ENCODE data around the gene ACBD6. TPM values are rescaled to one million over a fixed set of nuclear protein-coding genes. Genes with fewer than 3 reads are reported as not detected.

The ACBD6 gene
- total and polyA plus RNA-seq, 4 donors: 8.3 to 17.3 (median 14.0) TPM

- Histone ChIP-seq H3K9ac (ENCODE audit: low read depth in 1 of 2, low read length in 2 of 2) (no peak overlapping the region), H3K36me3 (ENCODE audit: control insufficient read depth in 4 of 4, insufficient read depth in 3 of 4, low read depth in 1 of 4, low read length in 3 of 4) (peaks cover 0 to 4% (median 0%) of the 10 kb centered on the region in 4 donors), H3K27ac (ENCODE audit: low read depth in 1 of 2, low read length in 2 of 2) (no peak overlapping the region), H3K9me3 (ENCODE audit: control insufficient read depth in 4 of 4, low read length in 3 of 4) (no peaks in the 10 kb centered on the region), H3K27me3 (ENCODE audit: control insufficient read depth in 4 of 4, insufficient read depth in 4 of 4, low read length in 3 of 4) (no peaks in the 10 kb centered on the region), H3K4me1 (ENCODE audit: control insufficient read depth in 4 of 4, insufficient read depth in 4 of 4, low read length in 3 of 4) (peaks cover 0 to 2% (median 0%) of the 10 kb centered on the region in 4 donors), H3K4me3 (ENCODE audit: low read depth in 1 of 3, low read length in 3 of 3) (no peak overlapping the region)
- DNase-seq (ENCODE audit: low spot score): no peak
- 96% methylated on average over 4 of the region's 4 CpGs for WGBS
- TF ChIP-seq HNF4G (IDR thresholded peaks at IDR 0.05) (no peak), EGR1 (IDR thresholded peaks at IDR 0.05; ENCODE audit: low read depth in 2 of 2) (no peak)
Observed at GRCh38 chr1:180311011-180311730, 191.2 kb downstream of the ACBD6 start.

- no peaks in the 10 kb centered on the region for H3K27me3 ChIP-seq (ENCODE audit: control insufficient read depth in 4 of 4, insufficient read depth in 4 of 4, low read length in 3 of 4)
- TF ChIP-seq REST (IDR thresholded peaks at IDR 0.05) (no peak), NR2F2 (IDR thresholded peaks at IDR 0.05) (no peak), JUND (IDR thresholded peaks at IDR 0.05) (no peak), MAX (IDR thresholded peaks at IDR 0.05) (no peak), ATF3 (IDR thresholded peaks at IDR 0.05) (no peak), TAF1 (conservative IDR thresholded peaks at IDR 0.05) (no peak), HNF4G (IDR thresholded peaks at IDR 0.05) (no peak), GABPA (IDR thresholded peaks at IDR 0.05 in 1 of 2, conservative IDR thresholded peaks at IDR 0.05 in 1 of 2) (no peak), RXRA (IDR thresholded peaks at IDR 0.05) (no peak), FOXA2 (IDR thresholded peaks at IDR 0.05) (no peak), FOXA1 (IDR thresholded peaks at IDR 0.05) (no peak), HNF4A (conservative IDR thresholded peaks at IDR 0.05) (no peak)
- no peak overlapping the region for H3K27ac ChIP-seq (ENCODE audit: low read depth in 1 of 2, low read length in 2 of 2)
- 83% methylated on average over 3 of the region's 3 CpGs for WGBS
- H3K4me3 ChIP-seq (ENCODE audit: low read depth in 1 of 3, low read length in 3 of 3): no peak overlapping the region
- peaks cover 0 to 2% (median 0%) of the 10 kb centered on the region in 4 donors for H3K4me1 ChIP-seq (ENCODE audit: control insufficient read depth in 4 of 4, insufficient read depth in 4 of 4, low read length in 3 of 4)
- no peak for DNase-seq (ENCODE audit: low spot score)
- no peak overlapping the region for H3K9ac ChIP-seq (ENCODE audit: low read depth in 1 of 2, low read length in 2 of 2)
- H3K36me3 ChIP-seq (ENCODE audit: control insufficient read depth in 4 of 4, insufficient read depth in 3 of 4, low read depth in 1 of 4, low read length in 3 of 4): peaks cover 0 to 4% (median 0%) of the 10 kb centered on the region in 4 donors
- H3K9me3 ChIP-seq (ENCODE audit: control insufficient read depth in 4 of 4, low read length in 3 of 4): no peaks in the 10 kb centered on the region
Observed at GRCh38 chr1:180310095-180310494, 192.3 kb downstream of the ACBD6 start.

GRCh38 chr1:180309338-180309737, 193.0 kb downstream of the ACBD6 start:
- no peak overlapping the region for H3K27ac ChIP-seq (ENCODE audit: low read depth in 1 of 2, low read length in 2 of 2)
- no peak for DNase-seq (ENCODE audit: low spot score)
- no peak overlapping the region for H3K4me3 ChIP-seq (ENCODE audit: low read depth in 1 of 3, low read length in 3 of 3)
- H3K36me3 ChIP-seq (ENCODE audit: control insufficient read depth in 4 of 4, insufficient read depth in 3 of 4, low read depth in 1 of 4, low read length in 3 of 4): peaks cover 0 to 4% (median 0%) of the 10 kb centered on the region in 4 donors
- peak; percentile 17 to 18 for TF ChIP-seq HNF4A (conservative IDR thresholded peaks at IDR 0.05)
- TF ChIP-seq RXRA (IDR thresholded peaks at IDR 0.05): no peak
- peaks cover 0 to 2% (median 0%) of the 10 kb centered on the region in 4 donors for H3K4me1 ChIP-seq (ENCODE audit: control insufficient read depth in 4 of 4, insufficient read depth in 4 of 4, low read length in 3 of 4)
- H3K27me3 ChIP-seq (ENCODE audit: control insufficient read depth in 4 of 4, insufficient read depth in 4 of 4, low read length in 3 of 4): no peaks in the 10 kb centered on the region
- no peak overlapping the region for H3K9ac ChIP-seq (ENCODE audit: low read depth in 1 of 2, low read length in 2 of 2)
- H3K9me3 ChIP-seq (ENCODE audit: control insufficient read depth in 4 of 4, low read length in 3 of 4): no peaks in the 10 kb centered on the region
- 93% methylated on average over 1 of the region's 1 CpG for WGBS

Data from liver (tissue), 9 donors.